ENCODE data around the gene C2CD3. TPM values are rescaled to one million over a fixed set of nuclear protein-coding genes. Genes with fewer than 3 reads are reported as not detected.

Gene C2CD3
- total and polyA plus RNA-seq, 4 experiments from 2014 or later = 4.5 to 52.7 (median 26.5) TPM

GRCh38 chr11:74001822-74002286 is 168.9 kb downstream of the C2CD3 start:
- Histone ChIP-seq H3K4me3 (ENCODE audit: low read length in 2 of 2) (no peak overlapping the region), H3K27ac (ENCODE audit: low read depth, low read length) (no peak overlapping the region), H3K27me3 (ENCODE audit: insufficient read depth, low read length) (no peaks in the 10 kb centered on the region), H3K4me1 (ENCODE audit: insufficient read depth, low read length) (peaks cover 62% of the 10 kb centered on the region), H3K36me3 (ENCODE audit: insufficient read depth, low read length) (no peaks in the 10 kb centered on the region), H3K9me3 (ENCODE audit: control insufficient read depth in 1 of 2, low read length in 2 of 2) (no peaks in the 10 kb centered on the region)
- ChIA-PET CTCF (ENCODE audit: partially characterized antibody) (interaction anchor here (1.0 to 4.9 kb wide), 4 partner anchors 10 to 37 kb away, joined by 3 to 38 read pairs (median 6); partner anchors contain the start of gene UCP2), POLR2A (ENCODE audit: partially characterized antibody) (interaction anchor here (4.7 to 35.3 kb wide), 2 partner anchors 12 to 21 kb away, joined by 39 to 2221 read pairs; partner anchors contain the start of gene UCP2)
- no peak for DNase-seq
- H3K9me3 Mint-ChIP-seq = no peaks in the 10 kb centered on the region
- peaks cover 51 to 81% (median 64%) of the 10 kb centered on the region in 4 donors for H3K4me1 Mint-ChIP-seq
- H3K27ac Mint-ChIP-seq = peak overlapping the region in 3 of 7 donors; percentile 12 to 82 (median 25)
- no peaks in the 10 kb centered on the region for H3K27me3 Mint-ChIP-seq
- peak overlapping the region in 1 of 8 donors; percentile 31 for H3K4me3 Mint-ChIP-seq
- peaks cover 20 to 24% of the 10 kb centered on the region in 2 donors for H3K36me3 Mint-ChIP-seq
- intact Hi-C loops (cut with micrococcal nuclease) = no loop called here

- Mint-ChIP-seq H3K4me1 (peaks cover 53 to 81% (median 64%) of the 10 kb centered on the region in 4 donors), H3K36me3 (peaks cover 22 to 24% of the 10 kb centered on the region in 2 donors), H3K9me3 (no peaks in the 10 kb centered on the region), H3K27me3 (no peaks in the 10 kb centered on the region), H3K4me3 (peak overlapping the region in 2 of 8 donors; percentile 7 to 56), H3K27ac (peak overlapping the region in 4 of 7 donors; percentile 9 to 66 (median 28))
- Histone ChIP-seq H3K27me3 (ENCODE audit: insufficient read depth, low read length) (no peaks in the 10 kb centered on the region), H3K4me3 (ENCODE audit: low read length in 2 of 2) (no peak overlapping the region), H3K9me3 (ENCODE audit: control insufficient read depth in 1 of 2, low read length in 2 of 2) (no peaks in the 10 kb centered on the region), H3K36me3 (ENCODE audit: insufficient read depth, low read length) (no peaks in the 10 kb centered on the region), H3K27ac (ENCODE audit: low read depth, low read length) (no peak overlapping the region), H3K4me1 (ENCODE audit: insufficient read depth, low read length) (peaks cover 62% of the 10 kb centered on the region)
- intact Hi-C loops (cut with micrococcal nuclease) = no loop called here
- ChIA-PET CTCF (ENCODE audit: partially characterized antibody) (interaction anchor here (0.9 to 1.8 kb wide), 3 partner anchors 10 to 39 kb away, joined by 3 to 7 read pairs (median 3); no protein-coding TSS in a partner anchor), POLR2A (ENCODE audit: partially characterized antibody) (interaction anchor here (35.3 to 38.4 kb wide), 2 partner anchors 6 to 19 kb away, joined by 2221 read pairs; partner anchors contain the start of genes UCP2 and UCP3)
- DNase-seq = no peak
Measured at GRCh38 chr11:74000307-74001133, 170.3 kb downstream of the C2CD3 start.

- no peaks in the 10 kb centered on the region for H3K9me3 ChIP-seq (ENCODE audit: control insufficient read depth in 1 of 2, low read length in 2 of 2)
- Mint-ChIP-seq H3K4me3 (peak overlapping the region in 1 of 8 donors; percentile 56), H3K9me3 (no peaks in the 10 kb centered on the region), H3K27ac (peak overlapping the region in 4 of 7 donors; percentile 32 to 67 (median 53)), H3K27me3 (no peaks in the 10 kb centered on the region), H3K4me1 (peaks cover 53 to 81% (median 63%) of the 10 kb centered on the region in 4 donors), H3K36me3 (peaks cover 18 to 24% of the 10 kb centered on the region in 2 donors)
- ChIA-PET POLR2A (ENCODE audit: partially characterized antibody) (interaction anchor here (35.3 to 38.4 kb wide), 2 partner anchors 7 to 18 kb away, joined by 2221 read pairs; partner anchors contain the start of genes UCP2 and UCP3), CTCF (ENCODE audit: partially characterized antibody) (interaction anchor here (0.9 to 1.8 kb wide), 3 partner anchors 11 to 38 kb away, joined by 3 to 7 read pairs (median 3); no protein-coding TSS in a partner anchor)
- H3K4me1 ChIP-seq (ENCODE audit: insufficient read depth, low read length) = peaks cover 62% of the 10 kb centered on the region
- intact Hi-C loops (cut with micrococcal nuclease) = no loop called here
- no peak overlapping the region for H3K4me3 ChIP-seq (ENCODE audit: low read length in 2 of 2)
- DNase-seq = no peak
- no peaks in the 10 kb centered on the region for H3K36me3 ChIP-seq (ENCODE audit: insufficient read depth, low read length)
- H3K27me3 ChIP-seq (ENCODE audit: insufficient read depth, low read length) = no peaks in the 10 kb centered on the region
- no peak overlapping the region for H3K27ac ChIP-seq (ENCODE audit: low read depth, low read length)
Measured at GRCh38 chr11:73999581-74000306, 171.1 kb downstream of the C2CD3 start.

- H3K4me1 ChIP-seq (ENCODE audit: insufficient read depth, low read length) = peaks cover 62% of the 10 kb centered on the region
- peaks cover 16 to 24% of the 10 kb centered on the region in 2 donors for H3K36me3 Mint-ChIP-seq
- peak overlapping the region in 1 of 8 donors; percentile 39 for H3K4me3 Mint-ChIP-seq
- no peaks in the 10 kb centered on the region for H3K27me3 Mint-ChIP-seq
- H3K27ac ChIP-seq (ENCODE audit: low read depth, low read length) = no peak overlapping the region
- H3K36me3 ChIP-seq (ENCODE audit: insufficient read depth, low read length) = no peaks in the 10 kb centered on the region
- no peaks in the 10 kb centered on the region for H3K9me3 ChIP-seq (ENCODE audit: control insufficient read depth in 1 of 2, low read length in 2 of 2)
- no peaks in the 10 kb centered on the region for H3K9me3 Mint-ChIP-seq
- peaks cover 52 to 76% (median 62%) of the 10 kb centered on the region in 4 donors for H3K4me1 Mint-ChIP-seq
- POLR2A ChIA-PET (ENCODE audit: partially characterized antibody) = interaction anchor here (35.3 to 38.4 kb wide), 2 partner anchors 8 to 18 kb away, joined by 2221 read pairs; partner anchors contain the start of genes UCP2 and UCP3
- H3K27ac Mint-ChIP-seq = peak overlapping the region in 5 of 7 donors; percentile 52 to 96 (median 69)
- no peak overlapping the region for H3K4me3 ChIP-seq (ENCODE audit: low read length in 2 of 2)
- DNase-seq = no peak
- CTCF ChIA-PET (ENCODE audit: partially characterized antibody) = interaction anchor here (1.8 kb wide), 1 partner anchor 19 kb away, joined by 7 read pairs; no protein-coding TSS in a partner anchor
- H3K27me3 ChIP-seq (ENCODE audit: insufficient read depth, low read length) = no peaks in the 10 kb centered on the region
- intact Hi-C loops (cut with micrococcal nuclease) = no loop called here
Measured at GRCh38 chr11:73998846-73999575, 171.8 kb downstream of the C2CD3 start.

GRCh38 chr11:73997120-73997770 is 173.6 kb downstream of the C2CD3 start:
- Mint-ChIP-seq H3K36me3 (peaks cover 9 to 14% of the 10 kb centered on the region in 2 donors), H3K4me1 (peaks cover 43 to 76% (median 55%) of the 10 kb centered on the region in 4 donors), H3K27ac (peak overlapping the region; percentile 90 to 99 (median 97)), H3K9me3 (no peaks in the 10 kb centered on the region), H3K27me3 (no peaks in the 10 kb centered on the region), H3K4me3 (peak overlapping the region in 6 of 8 donors; percentile 27 to 84 (median 64))
- peak overlapping the region; percentile 81 for H3K27ac ChIP-seq (ENCODE audit: low read depth, low read length)
- no peaks in the 10 kb centered on the region for H3K9me3 ChIP-seq (ENCODE audit: control insufficient read depth in 1 of 2, low read length in 2 of 2)
- CTCF ChIA-PET (ENCODE audit: partially characterized antibody) = interaction anchor here (0.6 to 1.9 kb wide), 7 partner anchors 10 to 33 kb away, joined by 3 to 8 read pairs (median 3); no protein-coding TSS in a partner anchor
- no peak overlapping the region for H3K4me3 ChIP-seq (ENCODE audit: low read length in 2 of 2)
- no peaks in the 10 kb centered on the region for H3K36me3 ChIP-seq (ENCODE audit: insufficient read depth, low read length)
- POLR2A ChIA-PET (ENCODE audit: partially characterized antibody) = interaction anchor here (0.6 to 38.4 kb wide), 4 partner anchors 10 to 69 kb away, joined by 3 to 2221 read pairs (median 1112); partner anchors contain the start of genes UCP2 and UCP3
- no peaks in the 10 kb centered on the region for H3K27me3 ChIP-seq (ENCODE audit: insufficient read depth, low read length)
- no peak for DNase-seq
- intact Hi-C loops (cut with micrococcal nuclease) = loop anchor here (2.0 kb wide), 1 partner anchor 14 kb away; no protein-coding TSS in a partner anchor
- peaks cover 67% of the 10 kb centered on the region for H3K4me1 ChIP-seq (ENCODE audit: insufficient read depth, low read length)

Measured in CD4-positive, alpha-beta memory T cell (primary cell).